Right renal cortex interstitium (tissue), 3 donors: Measurements from ENCODE around the gene NHLRC2. TPM values are rescaled to one million over a fixed set of nuclear protein-coding genes. Genes with fewer than 3 reads are reported as not detected.

Source experiments
- DNase-seq, 3 donors: peaks; one replicate each; pipeline ENCODE4 v3.0.0-alpha.2; 2013; ENCODE audit warnings: low read depth in 3 of 3, low spot score in 2 of 3
- polyA plus RNA-seq, 3 donors: library from polyadenylated mRNA; unstranded; fragments of 120-200 nt; gene quantifications; one replicate each; pipeline ENCODE4 v1.2.1, GENCODE V29; 2013; ENCODE audit not compliant: insufficient read length in 3 of 3

NHLRC2 gene
- polyA plus RNA-seq, 3 donors, result 16.6 to 19.6 (median 17.1) TPM

- no peak for DNase-seq
Measured at GRCh38 chr10:113965077-113965476, 110.6 kb downstream of the NHLRC2 start.

DNA sequence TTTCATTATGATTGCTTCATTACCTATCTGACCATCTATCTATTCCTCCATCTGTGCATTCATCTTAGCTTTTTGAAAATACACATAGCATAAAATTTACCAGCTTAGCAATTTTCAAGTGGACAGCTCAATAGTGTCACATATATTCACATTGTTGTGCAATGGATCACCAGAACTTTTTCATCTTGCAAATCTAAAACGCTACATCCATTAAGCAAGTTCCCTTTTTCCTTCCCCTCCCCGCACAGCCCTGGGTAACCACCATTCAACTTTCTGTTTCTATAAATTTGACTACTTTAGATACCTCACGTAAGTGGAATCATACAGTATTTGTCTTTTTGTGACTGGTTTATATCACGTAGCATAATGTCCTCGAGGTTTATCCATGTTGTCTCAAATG lies 111.2 kb downstream of the NHLRC2 start:
- DNase-seq, result no peak

Other genes starting within 250 kb of the NHLRC2 start
- gene NRAP, start 190.6 kb upstream of the NHLRC2 start, polyA plus RNA-seq, result under 1 TPM in 2 of 3 donors, not detected in 1; 0.06 to 0.11 TPM
- gene CASP7, start 174.7 kb upstream of the NHLRC2 start, polyA plus RNA-seq, result 10 to 100 TPM; 25.8 to 33.3 (median 28.8) TPM
- gene PLEKHS1, start 103.0 kb upstream of the NHLRC2 start, polyA plus RNA-seq, result under 1 TPM in 2 of 3 donors, not detected in 1; 0.18 to 0.21 TPM
- gene DCLRE1A, start 579 bp upstream of the NHLRC2 start, polyA plus RNA-seq, result 10 to 100 TPM; 15.9 to 17.2 (median 16.8) TPM
- under 1 TPM; 0.06 to 0.10 (median 0.07) TPM for gene ADRB1, start 189.2 kb downstream of the NHLRC2 start, polyA plus RNA-seq